GM19397 (cell line): Measurements from ENCODE around the gene FSTL4.

ENCODE experiments used
- ATAC-seq: cut with Tn5 transposase; IDR thresholded peaks from one replicate; pipeline ENCODE4 v1.9.1; 2021; ENCODE audit warnings: mild to moderate bottlenecking, moderate library complexity; ENCODE audit not compliant: unreplicated experiment

FSTL4 gene

GRCh38 chr5:133155326-133155969 is 456.9 kb downstream of the FSTL4 start:
- ATAC-seq, result no peak

GRCh38 chr5:133154274-133155075 is 457.9 kb downstream of the FSTL4 start:
- no peak for ATAC-seq

DNA sequence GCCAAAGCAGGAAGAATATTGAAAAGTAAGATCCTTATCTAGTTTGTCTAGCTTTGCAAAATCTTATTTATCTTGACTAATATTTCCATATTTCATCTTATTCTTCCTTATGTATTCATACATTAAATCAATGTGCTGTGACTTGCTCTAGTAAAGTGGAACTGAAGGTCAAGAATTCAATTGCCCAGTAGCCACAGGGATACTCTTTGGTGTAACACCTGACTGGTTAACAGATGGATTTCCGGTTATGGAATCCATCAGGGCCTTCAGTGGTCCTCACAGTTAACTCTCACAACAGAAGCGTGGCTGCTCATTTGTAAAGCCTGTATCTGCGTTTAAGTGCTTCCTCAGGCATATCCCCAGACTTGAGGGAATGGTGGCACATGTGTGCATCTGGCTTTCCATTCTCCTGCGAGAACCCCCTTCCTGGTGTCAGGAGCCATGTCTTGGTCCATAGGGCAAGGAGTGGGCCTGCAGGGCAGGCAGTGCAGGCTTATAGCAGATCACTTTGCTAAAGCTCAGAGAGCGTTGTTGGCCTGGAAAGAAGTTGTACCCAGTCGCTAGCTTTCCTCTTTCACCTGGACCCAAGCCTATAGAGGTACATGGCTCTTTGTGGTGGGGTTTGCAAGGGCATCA is 461.3 kb downstream of the FSTL4 start:
- no peak for ATAC-seq

DNA sequence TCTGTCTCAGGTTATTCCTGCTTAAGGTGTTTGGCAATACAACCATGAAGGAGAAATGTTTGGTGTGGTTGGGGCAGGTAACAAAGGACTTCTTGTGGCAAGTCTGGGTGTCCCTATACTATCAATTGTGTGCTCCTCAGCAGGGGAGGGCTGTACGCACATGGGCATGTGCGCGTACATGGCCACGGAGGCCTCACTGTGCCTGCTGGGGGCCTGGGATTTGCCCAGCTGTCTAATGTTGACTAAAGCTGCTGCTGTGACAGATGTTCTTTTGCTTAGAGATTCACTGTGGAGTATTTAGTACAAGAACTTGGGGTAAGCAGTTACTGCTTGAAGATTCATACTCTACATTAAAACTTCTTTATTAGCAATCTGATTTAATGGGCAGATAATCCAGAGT is 463.0 kb downstream of the FSTL4 start:
- no peak for ATAC-seq

- ATAC-seq, result no peak
Observed at GRCh38 chr5:133147815-133148567, 464.4 kb downstream of the FSTL4 start.

DNA sequence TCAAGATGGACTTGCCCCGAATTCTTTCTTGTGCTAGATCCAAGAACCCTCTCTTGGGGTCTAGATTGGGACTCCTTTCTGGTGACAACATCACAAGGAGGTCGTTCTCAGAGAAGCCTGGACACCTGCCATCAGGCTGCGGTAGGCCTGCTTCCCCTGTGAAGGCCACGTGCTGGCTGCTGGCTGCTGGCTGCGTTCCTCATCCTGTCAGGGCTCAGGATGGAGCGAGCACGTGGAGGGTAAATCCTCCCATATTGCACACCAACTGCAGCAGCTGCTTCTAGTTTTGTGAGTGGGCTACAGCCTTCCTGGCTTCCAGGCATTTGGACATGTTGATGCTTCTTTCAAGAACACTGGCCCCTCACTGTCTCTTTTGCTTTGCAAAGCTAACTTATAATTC is 464.9 kb downstream of the FSTL4 start:
- ATAC-seq, result no peak
